HCT116 (cell line): ENCODE results near the gene HMX1. TPM values are rescaled to one million over a fixed set of nuclear protein-coding genes. Genes with fewer than 3 reads are reported as not detected.

Experiments used
- ATAC-seq: fragments of 200-7000 bp; cut with Tn5 transposase; 2 replicates; pipeline ENCODE4 v1.9.1; 2020; ENCODE audit warnings: mild to moderate bottlenecking, moderate library complexity
- BruUV-seq: library from RNA; stranded (reverse); fragments of 400-500 nt; replicated peaks from 2 replicates; lab custom pipeline; 2021; lab: Mats Ljungman, UMichigan
- CTCF ChIA-PET: fragments of 300-600 bp; sonication (Branson Sonifier 250); formaldehyde crosslinking; loops from one replicate; lab custom pipeline; 2021; ENCODE audit warnings: antibody characterized with exemption; lab: Charles Lee
- POLR2A ChIA-PET: fragments of 300-600, 350-600 bp; sonication (Branson Sonifier 250); formaldehyde crosslinking; loops from one replicate; lab custom pipeline; 2021; ENCODE audit warnings: antibody characterized with exemption; lab: Charles Lee
- RAD21 ChIA-PET, 2 experiments: fragments of 300-600 bp; sonication (Branson Sonifier 250); formaldehyde crosslinking; loops; one replicate each; lab custom pipeline; 2023; ENCODE audit warnings: low total read pairs in 2 of 2; ENCODE audit not compliant: uncharacterized antibody in 2 of 2, unreplicated experiment in 2 of 2, low non-redundant PET in 1 of 2; lab: Charles Lee
- DNase-seq: peaks from one replicate; pipeline ENCODE4 v3.0.0-alpha.2; 2010; ENCODE audit warnings: low read depth, low spot score
- H2AFZ ChIP-seq: fragments of 200-600 bp; shearing (Covaris generic), sonication (generic); 2 replicates; pipeline ENCODE4 v1.6.1; 2017; ENCODE audit warnings: low read depth, mixed run types, mixed read lengths, antibody characterized with exemption, low read length; ENCODE audit not compliant: poor library complexity, severe bottlenecking
- H3K27ac ChIP-seq: 2 replicates; pipeline ENCODE4 v1.5.1; 2012; ENCODE audit warnings: low read depth, low read length
- H3K27me3 ChIP-seq: fragments of 200-600 bp; sonication (generic); 2 replicates; pipeline ENCODE4 v1.6.1; 2016; ENCODE audit warnings: mixed run types, low read length, mixed read lengths; ENCODE audit not compliant: insufficient read depth
- H3K36me3 ChIP-seq, 2 experiments: fragments of 200-500 bp in 1 of 2; fragments of 200-600 bp in 1 of 2; sonication (Bioruptor generic) in 1 of 2; sonication (generic) in 1 of 2; 2 replicates each; pipeline versions ENCODE4 v1.5.1 to v1.6.1; 2014 to 2016; ENCODE audit warnings: low read length in 2 of 2, inconsistent platforms in 1 of 2, mixed read lengths in 1 of 2, mixed run types in 1 of 2; ENCODE audit not compliant: insufficient read depth in 2 of 2, control insufficient read depth in 1 of 2
- H3K4me1 ChIP-seq, 2 experiments: fragments of 200-600 bp in 1 of 2; sonication (generic) in 1 of 2; 2 replicates each; pipeline versions ENCODE4 v1.5.1 to v1.6.1; 2012 to 2017; ENCODE audit warnings: low read length in 2 of 2, inconsistent platforms in 1 of 2, mild to moderate bottlenecking in 1 of 2, mixed read lengths in 1 of 2, mixed run types in 1 of 2, moderate library complexity in 1 of 2; ENCODE audit not compliant: insufficient read depth in 2 of 2, control insufficient read depth in 1 of 2
- H3K4me2 ChIP-seq: fragments of 200-600 bp; sonication (generic); 2 replicates; pipeline ENCODE4 v1.6.1; 2017; ENCODE audit warnings: mixed run types, low read length, mixed read lengths
- H3K4me3 ChIP-seq, 2 experiments: fragments of 200-600 bp in 1 of 2; sonication (generic) in 1 of 2; replicated peaks in 1 of 2; 2 replicates each; pipeline ENCODE4 v1.5.1; 2011 to 2016; ENCODE audit warnings: low read length in 2 of 2, control low read depth in 1 of 2, low read depth in 1 of 2, mild to moderate bottlenecking in 1 of 2, mixed read lengths in 1 of 2, mixed run types in 1 of 2
- H3K79me2 ChIP-seq: fragments of 200-600 bp; sonication (generic); 2 replicates; pipeline ENCODE4 v1.6.1; 2017; ENCODE audit warnings: mild to moderate bottlenecking, mixed run types, low read length, moderate library complexity, mixed read lengths; ENCODE audit not compliant: insufficient read depth
- H3K9ac ChIP-seq: fragments of 200-600 bp; sonication (generic); 2 replicates; pipeline ENCODE4 v1.6.1; 2016; ENCODE audit warnings: low read length, mixed read lengths
- H3K9me2 ChIP-seq: fragments of 200-600 bp; sonication (generic), shearing (Covaris generic); 2 replicates; pipeline ENCODE4 v1.6.1; 2017; ENCODE audit warnings: mixed run types, mild to moderate bottlenecking, moderate library complexity; ENCODE audit not compliant: insufficient read depth
- H3K9me3 ChIP-seq, 2 experiments: fragments of 200-500 bp in 1 of 2; fragments of 200-600 bp in 1 of 2; sonication (Bioruptor generic) in 1 of 2; sonication (generic) in 1 of 2; 2 replicates each; pipeline ENCODE4 v1.6.1; 2014 to 2017; ENCODE audit warnings: low read length in 2 of 2, mixed read lengths in 2 of 2, inconsistent platforms in 1 of 2, low read depth in 1 of 2, mild to moderate bottlenecking in 1 of 2, mixed run types in 1 of 2, moderate library complexity in 1 of 2; ENCODE audit not compliant: control insufficient read depth in 1 of 2, insufficient read depth in 1 of 2
- H4K20me1 ChIP-seq: fragments of 200-600 bp; sonication (generic), shearing (Covaris generic); 2 replicates; pipeline ENCODE4 v1.6.1; 2017; ENCODE audit warnings: mixed run types, mild to moderate bottlenecking, moderate library complexity; ENCODE audit not compliant: insufficient read depth
- EGR1 ChIP-seq: IDR thresholded peaks from 2 replicates; pipeline ENCODE4 v1.6.1; 2012; ENCODE audit warnings: low read depth
- FOSL1 ChIP-seq: IDR thresholded peaks from 2 replicates; pipeline ENCODE4 v1.6.1; 2012; ENCODE audit warnings: low read depth
- SRF ChIP-seq: IDR thresholded peaks from 2 replicates; pipeline ENCODE4 v1.6.1; 2012; ENCODE audit warnings: low read depth
- intact Hi-C: fragments of 100-400 bp; cut with micrococcal nuclease; formaldehyde crosslinking; loops from 2 replicates; pipeline ENCODE4 v1.10.0; 2022
- total RNA-seq: library from RNA; stranded (reverse); gene quantifications from one replicate; pipeline ENCODE4 v1.2.1, GENCODE V29; 2021; ENCODE audit not compliant: unreplicated experiment

Gene HMX1
- total RNA-seq, 1 experiment from 2014 or later = 0.39 TPM

DNA sequence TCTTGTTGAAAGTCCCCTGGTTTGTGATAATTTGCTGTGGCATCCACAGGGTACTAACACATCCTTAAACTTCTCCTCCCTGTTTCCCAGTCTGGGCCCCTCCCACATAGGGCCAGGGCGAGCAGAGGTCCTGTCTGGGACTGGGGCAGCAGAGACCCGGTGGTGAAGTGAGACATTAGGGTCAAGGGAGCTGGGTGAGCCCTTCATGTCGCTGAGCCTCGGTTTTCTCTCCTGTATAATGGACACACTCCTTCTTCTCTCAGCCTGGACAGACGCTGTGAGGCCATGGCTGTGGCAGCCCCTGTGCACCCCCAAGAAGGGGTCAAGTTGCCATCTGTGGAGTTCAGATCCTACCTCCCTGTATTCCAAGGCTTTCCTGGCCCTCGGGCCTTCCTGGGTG, 33.0 kb upstream of the HMX1 start:
- Histone ChIP-seq H3K79me2 (no peaks in the 10 kb centered on the region), H3K9ac (no peak overlapping the region), H3K27ac (no peak overlapping the region), H3K9me3 (peaks cover 6 to 8% of the 10 kb centered on the region in 2 experiments; a peak in 2 of 4 replicates), H3K4me3 (no peak overlapping the region), H3K27me3 (0 out of 2 replicates have a peak, but pooled peaks cover 4% of the 10 kb centered on the region), H3K4me1 (peaks cover 2 to 3% of the 10 kb centered on the region in 2 experiments; a peak in 2 of 4 replicates), H4K20me1 (no peaks in the 10 kb centered on the region), H3K9me2 (no peaks in the 10 kb centered on the region), H3K36me3 (no peaks in the 10 kb centered on the region), H2AFZ (no peak overlapping the region), H3K4me2 (no peak overlapping the region)
- POLR2A ChIA-PET = no interaction called here
- DNase-seq (no peak), ATAC-seq (no peak)
- TF ChIP-seq EGR1 = no peak
- CTCF ChIA-PET = no interaction called here
- RAD21 ChIA-PET = no interaction called here
- intact Hi-C loops = no loop called here
- no TSS peak for BruUV-seq

DNA sequence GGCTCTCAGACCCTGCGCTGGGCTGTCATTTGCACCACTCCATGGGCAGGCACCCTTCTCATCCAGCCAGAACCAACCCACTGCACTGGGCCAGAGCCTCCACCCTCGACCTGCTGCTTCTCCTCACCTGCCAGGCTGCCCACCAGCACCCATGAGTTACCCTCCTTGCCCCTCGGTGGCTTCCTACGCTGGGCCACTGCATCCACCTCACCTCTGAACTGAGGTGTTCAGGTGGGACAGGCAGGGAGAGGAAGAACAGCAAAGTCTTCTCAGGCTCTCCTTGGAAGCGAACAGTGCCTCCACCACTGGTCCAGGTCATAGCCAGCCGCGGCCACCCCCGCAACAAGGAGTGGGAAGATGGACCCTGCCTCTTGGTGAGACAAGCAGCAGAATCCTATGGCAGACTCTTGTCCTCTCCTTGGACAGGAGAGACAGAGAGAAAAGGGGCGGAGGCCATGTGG, 32.4 kb upstream of the HMX1 start:
- H3K4me1 ChIP-seq = no peaks in the 10 kb centered on the region
- no peaks in the 10 kb centered on the region for H4K20me1 ChIP-seq
- peaks cover 6 to 8% of the 10 kb centered on the region in 2 experiments; a peak in 2 of 4 replicates for H3K9me3 ChIP-seq
- TF ChIP-seq FOSL1 (no peak), SRF (no peak)
- TF ChIP-seq, all 23 proteins: peak for 0
- H2AFZ ChIP-seq = no peak overlapping the region
- H3K27ac ChIP-seq = no peak overlapping the region
- ATAC-seq (no peak), DNase-seq (no peak)
- H3K9me2 ChIP-seq = no peaks in the 10 kb centered on the region
- H3K4me2 ChIP-seq = no peak overlapping the region
- H3K36me3 ChIP-seq = no peaks in the 10 kb centered on the region
- POLR2A ChIA-PET = no interaction called here
- intact Hi-C loops = no loop called here
- H3K4me3 ChIP-seq = no peak overlapping the region
- no TSS peak for BruUV-seq
- RAD21 ChIA-PET = no interaction called here
- 0 out of 2 replicates have a peak, but pooled peaks cover 4% of the 10 kb centered on the region for H3K27me3 ChIP-seq
- H3K79me2 ChIP-seq = no peaks in the 10 kb centered on the region
- CTCF ChIA-PET = no interaction called here
- H3K9ac ChIP-seq = no peak overlapping the region
